SU-DHL-6 (cell line): ENCODE data around the gene SRI.

Experiments
- CTCF ChIP-seq: fragments of 200-600 bp; sonication (generic); IDR thresholded peaks from one replicate; pipeline ENCODE4 v1.5.1; 2017; ENCODE audit warnings: antibody characterized with exemption, mild to moderate bottlenecking, low read length, moderate library complexity; ENCODE audit not compliant: insufficient read depth, poor library complexity, severe bottlenecking
- EZH2phosphoT487 ChIP-seq: fragments of 200-600 bp; sonication (generic), shearing (Covaris generic); conservative IDR thresholded peaks from 2 replicates; pipeline ENCODE4 v1.6.1; 2018; ENCODE audit warnings: mild to moderate bottlenecking, antibody characterized with exemption, low read length, moderate library complexity, mixed read lengths

- TF ChIP-seq CTCF (no peak), EZH2phosphoT487 (no peak)
Measured at GRCh38 chr7:88165697-88166096, 54.1 kb downstream of the SRI start.
